ENCODE measurements around the gene CRYBA1. TPM values are rescaled to one million over a fixed set of nuclear protein-coding genes. Genes with fewer than 3 reads are reported as not detected.
"Not testable (repeated sequence)": the region's sequence is repeated elsewhere in the genome, so short reads cannot be mapped to it uniquely, and the experiment has no call there.

The CRYBA1 gene
- polyA plus RNA-seq, 1 donor (not counting 4 experiments of a cell fraction or from before 2014, with no cell fraction given) = not detected

DNA sequence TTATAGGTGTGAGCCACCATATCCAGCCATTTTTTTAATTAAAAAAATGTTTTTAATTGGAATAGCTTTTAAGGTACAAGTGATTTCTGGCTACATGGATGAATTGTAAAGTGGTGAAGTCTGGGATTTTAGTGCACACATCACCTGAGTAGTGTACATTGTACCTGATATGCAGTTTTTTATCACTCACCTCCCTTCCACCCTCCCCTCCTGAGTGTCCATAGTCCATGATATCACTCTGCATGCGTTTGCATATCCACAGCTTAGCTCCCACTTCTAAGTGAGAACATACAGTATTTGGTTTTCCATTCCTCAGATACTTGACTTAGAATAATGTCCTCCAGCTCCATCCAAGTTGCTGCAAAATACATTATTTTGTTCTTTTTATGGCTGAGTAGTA, 13.4 kb upstream of the CRYBA1 start:
- Histone ChIP-seq H3K79me2 (ENCODE audit: control insufficient read depth, insufficient read depth, low read length) (no peaks in the 10 kb centered on the region), H3K36me3 (ENCODE audit: control insufficient read depth in 2 of 2, extremely low read depth in 1 of 2, insufficient read depth in 2 of 2, low read length in 2 of 2) (no peaks in the 10 kb centered on the region), H3K9me1 (ENCODE audit: control insufficient read depth, extremely low read depth, insufficient read depth, low read length) (no peaks in the 10 kb centered on the region), H3K4me2 (ENCODE audit: control insufficient read depth, extremely low read depth, insufficient read depth, low read depth, low read length) (no peak overlapping the region), H3K9me3 (ENCODE audit: control insufficient read depth, low read depth, low read length) (no peaks in the 10 kb centered on the region), H2AFZ (ENCODE audit: control insufficient read depth, low read length) (no peak overlapping the region), H3K4me3 (ENCODE audit: control insufficient read depth in 2 of 3, extremely low read depth in 1 of 3, insufficient read depth in 2 of 3, low read depth in 1 of 3, low read length in 3 of 3) (no peak overlapping the region), H3K4me1 (ENCODE audit: control insufficient read depth, extremely low read depth, insufficient read depth, low read length) (peaks cover 6% of the 10 kb centered on the region), H4K20me1 (ENCODE audit: control insufficient read depth, extremely low read depth, insufficient read depth, low read length) (no peaks in the 10 kb centered on the region), H3K27ac (ENCODE audit: control insufficient read depth, insufficient read depth, low read length) (no peak overlapping the region), H3K9ac (ENCODE audit: control insufficient read depth, extremely low read depth, insufficient read depth, low read length) (no peak overlapping the region), H3K27me3 (ENCODE audit: control insufficient read depth, extremely low read depth, insufficient read depth, low read length) (no peaks in the 10 kb centered on the region)
- DNase-seq (ENCODE audit: low read depth, low spot score) = no peak
- TF ChIP-seq, protein P1, sequence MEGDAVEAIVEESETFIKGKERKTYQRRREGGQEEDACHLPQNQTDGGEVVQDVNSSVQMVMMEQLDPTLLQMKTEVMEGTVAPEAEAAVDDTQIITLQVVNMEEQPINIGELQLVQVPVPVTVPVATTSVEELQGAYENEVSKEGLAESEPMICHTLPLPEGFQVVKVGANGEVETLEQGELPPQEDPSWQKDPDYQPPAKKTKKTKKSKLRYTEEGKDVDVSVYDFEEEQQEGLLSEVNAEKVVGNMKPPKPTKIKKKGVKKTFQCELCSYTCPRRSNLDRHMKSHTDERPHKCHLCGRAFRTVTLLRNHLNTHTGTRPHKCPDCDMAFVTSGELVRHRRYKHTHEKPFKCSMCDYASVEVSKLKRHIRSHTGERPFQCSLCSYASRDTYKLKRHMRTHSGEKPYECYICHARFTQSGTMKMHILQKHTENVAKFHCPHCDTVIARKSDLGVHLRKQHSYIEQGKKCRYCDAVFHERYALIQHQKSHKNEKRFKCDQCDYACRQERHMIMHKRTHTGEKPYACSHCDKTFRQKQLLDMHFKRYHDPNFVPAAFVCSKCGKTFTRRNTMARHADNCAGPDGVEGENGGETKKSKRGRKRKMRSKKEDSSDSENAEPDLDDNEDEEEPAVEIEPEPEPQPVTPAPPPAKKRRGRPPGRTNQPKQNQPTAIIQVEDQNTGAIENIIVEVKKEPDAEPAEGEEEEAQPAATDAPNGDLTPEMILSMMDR (optimal IDR thresholded peaks at IDR 0.05 in 1 of 3, IDR thresholded peaks at IDR 0.05 in 1 of 3, conservative IDR thresholded peaks at IDR 0.05 in 1 of 3; ENCODE audit: extremely low read depth in 1 of 3, insufficient read depth in 2 of 3, low read length in 3 of 3) = no peak
- TF ChIP-seq EZH2 (IDR thresholded peaks at IDR 0.05; ENCODE audit: low read length) = no peak
- no peak for FAIRE-seq
- dilution Hi-C loops (cut with MboI; ENCODE audit: extremely low pct_ligation_motif_present, low sequenced_read_pairs) = no loop called here

DNA sequence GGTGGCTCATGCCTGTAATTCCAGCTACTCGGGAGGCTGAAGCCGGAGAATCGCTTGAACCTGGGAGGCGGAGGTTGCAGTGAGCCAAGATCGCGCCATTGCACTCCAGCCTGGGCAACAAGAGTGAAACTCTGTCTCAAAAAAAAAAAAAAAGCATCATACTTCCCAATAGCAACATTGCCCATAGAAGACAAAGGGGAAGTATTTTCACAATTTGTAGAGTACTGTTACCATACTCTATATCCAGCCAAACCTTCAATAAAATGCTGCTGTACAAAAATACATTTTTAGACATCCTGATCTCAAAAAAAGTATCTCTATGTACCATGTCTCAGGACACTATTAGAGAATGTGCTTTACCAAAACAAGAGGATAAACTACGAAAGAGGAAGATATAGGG, 11.7 kb upstream of the CRYBA1 start:
- dilution Hi-C loops (cut with MboI; ENCODE audit: extremely low pct_ligation_motif_present, low sequenced_read_pairs); H3K4me3 ChIP-seq (ENCODE audit: control insufficient read depth in 2 of 3, extremely low read depth in 1 of 3, insufficient read depth in 2 of 3, low read depth in 1 of 3, low read length in 3 of 3); H3K9me1 ChIP-seq (ENCODE audit: control insufficient read depth, extremely low read depth, insufficient read depth, low read length); H2AFZ ChIP-seq (ENCODE audit: control insufficient read depth, low read length); H3K9me3 ChIP-seq (ENCODE audit: control insufficient read depth, low read depth, low read length); H3K36me3 ChIP-seq (ENCODE audit: control insufficient read depth in 2 of 2, extremely low read depth in 1 of 2, insufficient read depth in 2 of 2, low read length in 2 of 2); H3K9ac ChIP-seq (ENCODE audit: control insufficient read depth, extremely low read depth, insufficient read depth, low read length); H3K27me3 ChIP-seq (ENCODE audit: control insufficient read depth, extremely low read depth, insufficient read depth, low read length); DNase-seq (ENCODE audit: low read depth, low spot score); H3K79me2 ChIP-seq (ENCODE audit: control insufficient read depth, insufficient read depth, low read length); H3K27ac ChIP-seq (ENCODE audit: control insufficient read depth, insufficient read depth, low read length); H3K4me1 ChIP-seq (ENCODE audit: control insufficient read depth, extremely low read depth, insufficient read depth, low read length); FAIRE-seq; H4K20me1 ChIP-seq (ENCODE audit: control insufficient read depth, extremely low read depth, insufficient read depth, low read length); H3K4me2 ChIP-seq (ENCODE audit: control insufficient read depth, extremely low read depth, insufficient read depth, low read depth, low read length): not testable (repeated sequence)

DNA sequence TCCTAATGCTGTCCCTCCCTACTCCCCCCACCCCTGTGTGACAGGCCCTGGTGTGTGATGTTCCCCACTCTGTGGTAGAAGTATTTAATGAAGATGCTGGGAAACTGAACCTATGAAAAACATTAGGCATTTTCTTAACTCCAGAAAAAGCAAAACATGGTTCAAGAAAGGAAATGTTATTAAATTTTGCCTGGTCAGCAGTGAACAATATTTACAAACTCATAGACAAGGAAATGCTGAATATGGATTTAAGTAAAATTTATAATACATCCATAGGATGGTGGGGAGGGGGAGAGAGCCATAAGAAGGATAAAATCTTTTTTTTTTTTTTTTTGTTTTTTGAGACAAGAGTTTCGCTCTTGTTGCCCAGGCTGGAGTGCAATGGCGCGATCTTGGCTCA, 10.8 kb upstream of the CRYBA1 start:
- no peak overlapping the region for H3K4me3 ChIP-seq (ENCODE audit: control insufficient read depth in 2 of 3, extremely low read depth in 1 of 3, insufficient read depth in 2 of 3, low read depth in 1 of 3, low read length in 3 of 3)
- dilution Hi-C loops (cut with MboI; ENCODE audit: extremely low pct_ligation_motif_present, low sequenced_read_pairs) = no loop called here
- H3K27ac ChIP-seq (ENCODE audit: control insufficient read depth, insufficient read depth, low read length) = no peak overlapping the region
- no peaks in the 10 kb centered on the region for H3K79me2 ChIP-seq (ENCODE audit: control insufficient read depth, insufficient read depth, low read length)
- no peaks in the 10 kb centered on the region for H3K36me3 ChIP-seq (ENCODE audit: control insufficient read depth in 2 of 2, extremely low read depth in 1 of 2, insufficient read depth in 2 of 2, low read length in 2 of 2)
- FAIRE-seq = no peak
- no peak overlapping the region for H2AFZ ChIP-seq (ENCODE audit: control insufficient read depth, low read length)
- H3K27me3 ChIP-seq (ENCODE audit: control insufficient read depth, extremely low read depth, insufficient read depth, low read length) = no peaks in the 10 kb centered on the region
- H3K4me1 ChIP-seq (ENCODE audit: control insufficient read depth, extremely low read depth, insufficient read depth, low read length) = peaks cover 15% of the 10 kb centered on the region
- H3K4me2 ChIP-seq (ENCODE audit: control insufficient read depth, extremely low read depth, insufficient read depth, low read depth, low read length) = no peak overlapping the region
- TF ChIP-seq, protein P1 (optimal IDR thresholded peaks at IDR 0.05 in 1 of 3, IDR thresholded peaks at IDR 0.05 in 1 of 3, conservative IDR thresholded peaks at IDR 0.05 in 1 of 3; ENCODE audit: extremely low read depth in 1 of 3, insufficient read depth in 2 of 3, low read length in 3 of 3) = no peak
- TF ChIP-seq EZH2 (IDR thresholded peaks at IDR 0.05; ENCODE audit: low read length) = no peak
- H3K9ac ChIP-seq (ENCODE audit: control insufficient read depth, extremely low read depth, insufficient read depth, low read length) = no peak overlapping the region
- no peaks in the 10 kb centered on the region for H4K20me1 ChIP-seq (ENCODE audit: control insufficient read depth, extremely low read depth, insufficient read depth, low read length)
- H3K9me3 ChIP-seq (ENCODE audit: control insufficient read depth, low read depth, low read length) = no peaks in the 10 kb centered on the region
- H3K9me1 ChIP-seq (ENCODE audit: control insufficient read depth, extremely low read depth, insufficient read depth, low read length) = no peaks in the 10 kb centered on the region
- DNase-seq (ENCODE audit: low read depth, low spot score) = no peak

Data from keratinocyte (primary cell).